Lung (tissue), 12 donors: ENCODE data around the gene TTR. TPM values are rescaled to one million over a fixed set of nuclear protein-coding genes. Genes with fewer than 3 reads are reported as not detected.

Experiments
- ATAC-seq: fragments of 200-7000 bp; cut with Tn5 transposase; one replicate; pipeline ENCODE4 v1.9.1; 2020; ENCODE audit warnings: moderate number of reproducible peaks; ENCODE audit not compliant: insufficient read depth, low FRiP score
- DNase-seq, 3 donors: peaks; one replicate each; pipeline ENCODE4 v3.0.0-alpha.2; 2013 to 2017
- H3K27ac ChIP-seq, 2 donors: one replicate each; pipeline ENCODE4 v1.5.1; 2013; ENCODE audit warnings: mild to moderate bottlenecking in 2 of 2, moderate library complexity in 2 of 2, control low read depth in 1 of 2, inconsistent platforms in 1 of 2, low read depth in 1 of 2, low read length in 1 of 2
- H3K27me3 ChIP-seq, 3 donors: one replicate each; pipeline ENCODE4 v1.5.1; 2013; ENCODE audit warnings: low read length in 2 of 3; ENCODE audit not compliant: control insufficient read depth in 3 of 3, insufficient read depth in 3 of 3
- H3K36me3 ChIP-seq, 4 donors: one replicate each; pipeline ENCODE4 v1.5.1; 2013; ENCODE audit warnings: low read length in 4 of 4, mild to moderate bottlenecking in 1 of 4, moderate library complexity in 1 of 4; ENCODE audit not compliant: control insufficient read depth in 4 of 4, insufficient read depth in 4 of 4
- H3K4me1 ChIP-seq, 5 donors: one replicate each; pipeline ENCODE4 v1.5.1; 2013; ENCODE audit warnings: low read length in 5 of 5, mild to moderate bottlenecking in 2 of 5, moderate library complexity in 1 of 5; ENCODE audit not compliant: control insufficient read depth in 5 of 5, insufficient read depth in 5 of 5
- H3K4me3 ChIP-seq: one replicate; pipeline ENCODE4 v1.5.1; 2013; ENCODE audit warnings: mild to moderate bottlenecking, control low read depth, moderate library complexity
- H3K9ac ChIP-seq, 2 donors: one replicate each; pipeline ENCODE4 v1.5.1; 2013; ENCODE audit warnings: low read length in 2 of 2, control low read depth in 1 of 2; ENCODE audit not compliant: insufficient read depth in 1 of 2
- H3K9me3 ChIP-seq, 4 donors: one replicate each; pipeline ENCODE4 v1.5.1; 2013; ENCODE audit warnings: low read length in 3 of 4, mild to moderate bottlenecking in 1 of 4, moderate library complexity in 1 of 4; ENCODE audit not compliant: control insufficient read depth in 4 of 4, insufficient read depth in 3 of 4
- WGBS, 2 donors: extraction: QIAGEN DNeasy Blood & Tissue Kit; methylation state at CpG; one replicate each; pipeline ENCODE4 v1.1.7; 2013; 5-methylcytosine and 5-hydroxymethylcytosine counted together
- polyA plus RNA-seq, 2 donors: library from polyadenylated mRNA; stranded (reverse); fragments of 200-250 nt; gene quantifications; one replicate each; pipeline ENCODE4 v1.2.1, GENCODE V29; 2013
- total RNA-seq, 2 donors: library from RNA; depleted of rRNA in 1 of 2; stranded (reverse); fragments of >200 nt in 1 of 2; gene quantifications; one replicate each; pipeline ENCODE4 v1.2.1, GENCODE V29; 2014 to 2021
- TF ChIP-seq, protein P1 (sequence below): IDR thresholded peaks from 2 replicates; pipeline ENCODE4 v1.5.1; 2012; ENCODE audit warnings: mild to moderate bottlenecking; ENCODE audit errors: control extremely low read depth, extremely low read depth
- donor health status: control.
- donor health status: control.
- donor health status: Bipolar disorder and iron deficiency.
- donor health status: healthy.
- donor health status: DM: yes; HTN: yes; CAD: no.

Gene TTR
- total and polyA plus RNA-seq, 4 donors = 0.13 to 1.1 (median 0.70) TPM

DNA sequence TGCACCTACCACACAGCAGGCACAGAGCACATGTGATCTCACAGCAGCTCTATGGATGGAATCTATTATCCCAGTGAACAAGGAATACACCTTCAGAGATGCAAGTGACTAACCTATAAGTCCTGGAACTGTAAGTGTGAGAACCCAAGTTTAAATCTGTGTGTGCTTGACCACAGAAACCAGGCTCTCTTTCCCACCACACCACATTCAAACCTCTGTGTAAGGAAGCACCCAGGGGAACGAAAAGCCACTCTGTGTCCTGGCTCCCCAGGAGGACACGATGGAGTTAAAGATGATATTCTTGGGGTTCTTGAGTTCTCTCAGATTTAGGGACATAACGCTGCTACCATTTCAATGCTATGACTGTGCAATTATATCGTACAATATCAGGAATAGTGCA is 38.9 kb downstream of the TTR start:
- TF ChIP-seq, protein P1, sequence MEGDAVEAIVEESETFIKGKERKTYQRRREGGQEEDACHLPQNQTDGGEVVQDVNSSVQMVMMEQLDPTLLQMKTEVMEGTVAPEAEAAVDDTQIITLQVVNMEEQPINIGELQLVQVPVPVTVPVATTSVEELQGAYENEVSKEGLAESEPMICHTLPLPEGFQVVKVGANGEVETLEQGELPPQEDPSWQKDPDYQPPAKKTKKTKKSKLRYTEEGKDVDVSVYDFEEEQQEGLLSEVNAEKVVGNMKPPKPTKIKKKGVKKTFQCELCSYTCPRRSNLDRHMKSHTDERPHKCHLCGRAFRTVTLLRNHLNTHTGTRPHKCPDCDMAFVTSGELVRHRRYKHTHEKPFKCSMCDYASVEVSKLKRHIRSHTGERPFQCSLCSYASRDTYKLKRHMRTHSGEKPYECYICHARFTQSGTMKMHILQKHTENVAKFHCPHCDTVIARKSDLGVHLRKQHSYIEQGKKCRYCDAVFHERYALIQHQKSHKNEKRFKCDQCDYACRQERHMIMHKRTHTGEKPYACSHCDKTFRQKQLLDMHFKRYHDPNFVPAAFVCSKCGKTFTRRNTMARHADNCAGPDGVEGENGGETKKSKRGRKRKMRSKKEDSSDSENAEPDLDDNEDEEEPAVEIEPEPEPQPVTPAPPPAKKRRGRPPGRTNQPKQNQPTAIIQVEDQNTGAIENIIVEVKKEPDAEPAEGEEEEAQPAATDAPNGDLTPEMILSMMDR = no peak
- Histone ChIP-seq H3K9ac (no peak overlapping the region), H3K27ac (no peak overlapping the region), H3K9me3 (no peaks in the 10 kb centered on the region), H3K36me3 (peaks cover 0 to 7% (median 0%) of the 10 kb centered on the region in 4 donors), H3K27me3 (no peaks in the 10 kb centered on the region), H3K4me1 (no peaks in the 10 kb centered on the region), H3K4me3 (no peak overlapping the region)
- DNase-seq (no peak), ATAC-seq (no peak)
- WGBS, 2 donors = 94 to 97% methylated on average over 4 of the region's 4 CpGs

DNA sequence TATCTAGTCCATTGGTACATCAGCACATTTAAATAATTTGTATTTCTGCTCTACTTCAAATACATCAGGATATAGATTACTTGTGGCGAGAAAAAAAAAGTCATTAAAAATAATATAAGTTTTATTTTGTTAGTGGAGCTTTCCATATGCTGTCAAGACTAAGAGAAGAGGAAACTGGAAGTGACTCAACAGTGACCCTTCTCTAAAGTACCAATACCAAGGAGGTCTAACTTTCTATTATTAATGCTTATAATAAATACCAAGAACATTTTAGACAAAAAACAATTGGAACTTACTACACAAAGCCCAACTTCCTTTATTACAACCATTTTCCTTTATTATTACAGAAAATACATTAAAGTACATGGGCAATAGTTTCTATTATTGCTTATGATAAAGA is 39.8 kb downstream of the TTR start:
- Histone ChIP-seq H3K4me3 (no peak overlapping the region), H3K36me3 (peaks cover 0 to 6% (median 0%) of the 10 kb centered on the region in 4 donors), H3K9me3 (no peaks in the 10 kb centered on the region), H3K27me3 (no peaks in the 10 kb centered on the region), H3K9ac (no peak overlapping the region), H3K27ac (no peak overlapping the region), H3K4me1 (no peaks in the 10 kb centered on the region)
- 94 to 100% methylated on average over 1 of the region's 1 CpG for WGBS, 2 donors
- DNase-seq = no peak
- no peak for ATAC-seq
- TF ChIP-seq, protein P1 = no peak

DNA sequence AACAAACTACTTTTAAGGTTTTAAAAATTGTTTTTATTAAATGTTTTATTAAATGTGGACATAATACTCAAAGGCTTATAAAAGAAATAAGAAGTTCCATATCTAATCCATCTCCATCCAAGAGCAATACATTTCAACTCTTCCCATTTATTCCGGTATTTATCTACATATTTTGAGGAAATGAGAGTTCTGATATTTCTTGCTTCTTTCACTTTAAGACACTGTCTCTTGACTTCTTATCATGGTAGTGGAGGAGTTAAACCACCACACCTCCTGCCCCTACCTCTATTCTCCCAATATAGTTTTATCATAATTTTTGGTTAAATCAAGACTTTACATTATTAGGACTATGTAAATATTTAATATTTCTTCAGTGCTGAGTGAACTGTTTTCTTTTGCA is 40.7 kb downstream of the TTR start:
- Histone ChIP-seq H3K4me3 (no peak overlapping the region), H3K36me3 (peaks cover 0 to 6% (median 0%) of the 10 kb centered on the region in 4 donors), H3K4me1 (no peaks in the 10 kb centered on the region), H3K27ac (no peak overlapping the region), H3K9me3 (no peaks in the 10 kb centered on the region), H3K9ac (no peak overlapping the region), H3K27me3 (no peaks in the 10 kb centered on the region)
- ATAC-seq (no peak), DNase-seq (no peak)
- WGBS, 2 donors = 89 to 90% methylated on average over 1 of the region's 1 CpG
- TF ChIP-seq, protein P1 = no peak
